Measurements from ENCODE around the gene FNDC3B.

DNA sequence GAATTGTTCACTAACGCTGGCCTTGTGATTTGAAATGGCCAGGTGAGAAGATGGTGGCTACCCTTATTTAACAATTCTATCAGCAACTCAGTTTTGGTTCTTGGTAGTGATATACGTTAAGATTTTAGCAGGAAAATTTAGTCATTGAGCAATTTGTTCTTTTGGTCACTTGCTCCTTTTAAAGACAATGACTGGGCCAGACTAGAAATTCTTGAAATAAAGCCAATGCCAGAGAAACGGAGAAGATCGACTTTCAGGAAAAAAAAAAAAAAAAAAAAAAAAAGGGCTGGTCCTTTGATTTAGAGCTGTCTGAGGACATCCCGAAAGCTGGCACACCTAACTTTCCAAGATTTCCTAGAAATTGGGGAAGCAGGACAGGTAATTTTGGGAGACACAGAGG, 178.5 kb downstream of the FNDC3B start:
- TF ChIP-seq, protein P1, sequence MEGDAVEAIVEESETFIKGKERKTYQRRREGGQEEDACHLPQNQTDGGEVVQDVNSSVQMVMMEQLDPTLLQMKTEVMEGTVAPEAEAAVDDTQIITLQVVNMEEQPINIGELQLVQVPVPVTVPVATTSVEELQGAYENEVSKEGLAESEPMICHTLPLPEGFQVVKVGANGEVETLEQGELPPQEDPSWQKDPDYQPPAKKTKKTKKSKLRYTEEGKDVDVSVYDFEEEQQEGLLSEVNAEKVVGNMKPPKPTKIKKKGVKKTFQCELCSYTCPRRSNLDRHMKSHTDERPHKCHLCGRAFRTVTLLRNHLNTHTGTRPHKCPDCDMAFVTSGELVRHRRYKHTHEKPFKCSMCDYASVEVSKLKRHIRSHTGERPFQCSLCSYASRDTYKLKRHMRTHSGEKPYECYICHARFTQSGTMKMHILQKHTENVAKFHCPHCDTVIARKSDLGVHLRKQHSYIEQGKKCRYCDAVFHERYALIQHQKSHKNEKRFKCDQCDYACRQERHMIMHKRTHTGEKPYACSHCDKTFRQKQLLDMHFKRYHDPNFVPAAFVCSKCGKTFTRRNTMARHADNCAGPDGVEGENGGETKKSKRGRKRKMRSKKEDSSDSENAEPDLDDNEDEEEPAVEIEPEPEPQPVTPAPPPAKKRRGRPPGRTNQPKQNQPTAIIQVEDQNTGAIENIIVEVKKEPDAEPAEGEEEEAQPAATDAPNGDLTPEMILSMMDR (IDR thresholded peaks at IDR 0.05): no peak
- TF ChIP-seq EZH2phosphoT487 (IDR thresholded peaks at IDR 0.05): no peak

Measured in neural progenitor cell (in vitro differentiated cells).